GM12878 (cell line): ENCODE measurements around the gene SCTR. TPM values are rescaled to one million over a fixed set of nuclear protein-coding genes. Genes with fewer than 3 reads are reported as not detected.

Source experiments
- ATAC-seq: fragments of 200-7000 bp; cut with Tn5 transposase; 3 replicates; pipeline ENCODE4 v1.9.1; 2020; ENCODE audit warnings: mild to moderate bottlenecking, moderate library complexity
- BruUV-seq: library from RNA; stranded (reverse); fragments of 400-500 nt; replicated peaks from 2 replicates; lab custom pipeline; 2021; lab: Mats Ljungman, UMichigan
- CTCF ChIA-PET: fragments of 300-600 bp; sonication (Branson Sonifier 250); formaldehyde crosslinking; extraction: SDS; loops from one replicate; lab custom pipeline; 2021; ENCODE audit warnings: inconsistent platforms; lab: Yijun Ruan, JAX
- POLR2A ChIA-PET: fragments of 350-600 bp; formaldehyde crosslinking; extraction: SDS; loops from one replicate; lab custom pipeline; 2021; ENCODE audit warnings: inconsistent platforms; lab: Charles Lee
- RAD21 ChIA-PET: fragments of 300-600 bp; sonication (Branson Sonifier 250); formaldehyde crosslinking; loops from one replicate; lab custom pipeline; 2023; ENCODE audit warnings: antibody characterized with exemption; ENCODE audit not compliant: unreplicated experiment; lab: Charles Lee
- SMC1A ChIA-PET: fragments of 300-600 bp; sonication (Branson Sonifier 250); formaldehyde crosslinking; loops from one replicate; lab custom pipeline; 2023; ENCODE audit not compliant: unreplicated experiment, uncharacterized antibody; lab: Charles Lee
- DNase-seq: peaks from one replicate; pipeline ENCODE4 v3.0.0-alpha.2; 2011; ENCODE audit warnings: low read depth, low spot score
- FAIRE-seq: peaks from 3 replicates; lab custom pipeline; 2011; peaks lifted over from hg19 to GRCh38; lab: Jason Lieb, UNC
- H2AFZ ChIP-seq: 2 replicates; pipeline ENCODE4 v1.6.0; 2011; ENCODE audit warnings: low read depth, low read length, control low read depth; ENCODE audit not compliant: control insufficient read depth
- H3K27ac ChIP-seq: 2 replicates; pipeline ENCODE4 v1.5.1; 2011; ENCODE audit warnings: control low read depth; ENCODE audit not compliant: control insufficient read depth, insufficient read depth
- H3K27me3 ChIP-seq, 2 experiments: replicated peaks in 1 of 2; 2 replicates each; pipeline versions ENCODE4 v1.6.0 to v1.6.1; 2011; ENCODE audit warnings: low read length in 1 of 2; ENCODE audit not compliant: control insufficient read depth in 2 of 2, insufficient read depth in 2 of 2
- H3K36me3 ChIP-seq, 2 experiments: 2 replicates each; pipeline ENCODE4 v1.5.1; 2011; ENCODE audit warnings: low read length in 1 of 2; ENCODE audit not compliant: control insufficient read depth in 2 of 2, insufficient read depth in 2 of 2
- H3K4me1 ChIP-seq: 2 replicates; pipeline ENCODE4 v1.6.1; 2011; ENCODE audit warnings: mild to moderate bottlenecking, low read length, moderate library complexity, mixed read lengths; ENCODE audit not compliant: control insufficient read depth, insufficient read depth
- H3K4me2 ChIP-seq: 2 replicates; pipeline ENCODE4 v1.6.0; 2011; ENCODE audit warnings: control low read depth; ENCODE audit not compliant: control insufficient read depth, insufficient read depth
- H3K4me3 ChIP-seq: fragments of 200-600 bp; sonication (generic); 2 replicates; pipeline ENCODE4 v1.5.1; 2016
- H3K79me2 ChIP-seq: 2 replicates; pipeline ENCODE4 v1.6.0; 2011; ENCODE audit warnings: low read length; ENCODE audit not compliant: control insufficient read depth, insufficient read depth
- H3K9ac ChIP-seq: 2 replicates; pipeline ENCODE4 v1.8.0; 2011; ENCODE audit warnings: low read length, control low read depth, mixed read lengths; ENCODE audit not compliant: control insufficient read depth, insufficient read depth
- H3K9me3 ChIP-seq: replicated peaks from 3 replicates; pipeline ENCODE4 v1.5.1; 2011; ENCODE audit warnings: mild to moderate bottlenecking, low read length; ENCODE audit not compliant: control insufficient read depth, insufficient read depth
- H4K20me1 ChIP-seq: 2 replicates; pipeline ENCODE4 v1.6.0; 2011; ENCODE audit not compliant: control insufficient read depth, insufficient read depth
- ATF7 ChIP-seq: fragments of 450-650 bp; IDR thresholded peaks from 2 replicates; pipeline ENCODE4 v1.6.1; 2016; ENCODE audit warnings: low read depth, mild to moderate bottlenecking
- FOXK2 ChIP-seq: fragments of 450-650 bp; IDR thresholded peaks from 2 replicates; pipeline ENCODE4 v1.6.1; 2017; ENCODE audit warnings: mild to moderate bottlenecking, moderate library complexity
- MTA3 ChIP-seq: IDR thresholded peaks from 2 replicates; pipeline ENCODE4 v1.6.1; 2012; ENCODE audit warnings: low read length, inconsistent platforms, borderline replicate concordance
- POLR2AphosphoS5 ChIP-seq: IDR thresholded peaks from 2 replicates; pipeline ENCODE4 v1.6.1; 2011; ENCODE audit warnings: mild to moderate bottlenecking, low read length, inconsistent platforms
- RELA ChIP-seq: fragments of 450-650 bp; IDR thresholded peaks from 2 replicates; pipeline ENCODE4 v1.8.0; 2014; ENCODE audit warnings: borderline replicate concordance; ENCODE audit not compliant: partially characterized antibody
- WRNIP1 ChIP-seq: IDR thresholded peaks from 2 replicates; pipeline ENCODE4 v1.6.1; 2011; ENCODE audit warnings: low read depth, low read length, improper control_type of control experiment, borderline replicate concordance
- WGBS: methylation state at CpG from one replicate; pipeline ENCODE4 v1.1.6; 2016; ENCODE audit warnings: low lambda C conversion rate; ENCODE audit not compliant: insufficient replicate concordance, insufficient coverage; ENCODE audit errors: missing lambda C conversion rate; 5-methylcytosine and 5-hydroxymethylcytosine counted together
- in situ Hi-C: fragments of 300-500 bp; cut with MboI; formaldehyde crosslinking; loops from 9 replicates; pipeline ENCODE4 v1.14.3; 2018; ENCODE audit warnings: mixed read lengths
- intact Hi-C: fragments of 100-400 bp; cut with micrococcal nuclease; formaldehyde crosslinking; loops from one replicate; pipeline ENCODE4 v1.14.2; 2022; ENCODE audit not compliant: unreplicated experiment
- polyA plus RNA-seq, 11 experiments: library from polyadenylated mRNA; depleted of rRNA in 4 of 11; unstranded in 6 of 11; stranded (reverse) in 5 of 11; fragments of >200 nt; fragmentation: Nextera tagmentation in 4 of 11; fragmentation: Illumina TruSeq in 1 of 11; extraction: Ambion mirVana in 4 of 11; extraction: Trizol in 1 of 11; gene quantifications; 1 replicate in 1 of 11; 2 replicates in 10 of 11; pipeline versions ENCODE4 v1.2.1 to v1.2.3, GENCODE V29; 2011 to 2016; ENCODE audit warnings: inconsistent platforms in 2 of 11, missing spikeins in 2 of 11, low read depth in 1 of 11
- total RNA-seq, 4 experiments: library from RNA; depleted of rRNA in 3 of 4; stranded (reverse); fragments of >200 nt in 3 of 4; fragmentation: Illumina TruSeq in 1 of 4; extraction: Trizol in 1 of 4; gene quantifications; 2 replicates each; pipeline versions ENCODE4 v1.2.1 to v1.2.3, GENCODE V29; 2013 to 2021
- TF ChIP-seq, protein P1 (sequence below): IDR thresholded peaks from 2 replicates; pipeline ENCODE4 v1.6.1; 2011; ENCODE audit warnings: borderline replicate concordance, low read depth, mild to moderate bottlenecking, moderate library complexity, mixed read lengths, low read length; ENCODE audit not compliant: insufficient read depth; ENCODE audit errors: extremely low read length
- TF ChIP-seq, protein P2 (sequence below): IDR thresholded peaks from 2 replicates; pipeline ENCODE4 v1.6.1; 2011; ENCODE audit warnings: low read depth, low read length, improper control_type of control experiment, borderline replicate concordance

Gene SCTR
- total and polyA plus RNA-seq, 10 of the 15 experiments (the other 5 are each of a cell fraction or from before 2014, with no cell fraction given), result 0.26 TPM; not detected in 9

DNA sequence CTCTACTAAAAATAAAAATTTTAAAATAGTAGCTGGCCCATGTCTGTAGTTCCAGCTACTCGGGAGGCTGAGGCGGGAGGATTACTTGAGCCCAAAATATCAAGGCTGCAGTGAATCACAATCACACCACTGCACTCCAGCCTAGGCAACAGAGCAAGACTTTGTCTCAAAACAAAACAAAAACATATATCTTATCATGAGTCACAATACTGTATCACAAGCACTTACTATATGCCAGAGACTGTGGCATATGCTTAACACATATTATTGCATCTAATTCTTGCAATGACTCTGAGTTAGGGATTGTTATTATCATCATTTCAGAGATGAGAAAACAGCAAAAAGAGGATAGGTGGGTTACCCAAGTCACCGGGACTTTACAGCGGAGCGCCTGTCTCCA, 122.2 kb downstream of the SCTR start:
- POLR2A ChIA-PET, result no interaction called here
- H3K36me3 ChIP-seq, result no peaks in the 10 kb centered on the region
- intact Hi-C loops, result no loop called here
- FAIRE-seq, result no peak
- no TSS peak for BruUV-seq
- TF ChIP-seq FOXK2, result no peak
- no peak for TF ChIP-seq POLR2AphosphoS5
- TF ChIP-seq, protein P1, sequence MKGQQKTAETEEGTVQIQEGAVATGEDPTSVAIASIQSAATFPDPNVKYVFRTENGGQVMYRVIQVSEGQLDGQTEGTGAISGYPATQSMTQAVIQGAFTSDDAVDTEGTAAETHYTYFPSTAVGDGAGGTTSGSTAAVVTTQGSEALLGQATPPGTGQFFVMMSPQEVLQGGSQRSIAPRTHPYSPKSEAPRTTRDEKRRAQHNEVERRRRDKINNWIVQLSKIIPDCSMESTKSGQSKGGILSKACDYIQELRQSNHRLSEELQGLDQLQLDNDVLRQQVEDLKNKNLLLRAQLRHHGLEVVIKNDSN, result no peak
- TF ChIP-seq MTA3, result no peak
- no peak for TF ChIP-seq WRNIP1
- no peak for TF ChIP-seq ATF7
- TF ChIP-seq RELA, result no peak
- TF ChIP-seq, protein P2, sequence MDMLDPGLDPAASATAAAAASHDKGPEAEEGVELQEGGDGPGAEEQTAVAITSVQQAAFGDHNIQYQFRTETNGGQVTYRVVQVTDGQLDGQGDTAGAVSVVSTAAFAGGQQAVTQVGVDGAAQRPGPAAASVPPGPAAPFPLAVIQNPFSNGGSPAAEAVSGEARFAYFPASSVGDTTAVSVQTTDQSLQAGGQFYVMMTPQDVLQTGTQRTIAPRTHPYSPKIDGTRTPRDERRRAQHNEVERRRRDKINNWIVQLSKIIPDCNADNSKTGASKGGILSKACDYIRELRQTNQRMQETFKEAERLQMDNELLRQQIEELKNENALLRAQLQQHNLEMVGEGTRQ, result no peak
- TF ChIP-seq, all 136 proteins: peak for 0
- Histone ChIP-seq H3K79me2 (no peaks in the 10 kb centered on the region), H3K4me3 (no peak overlapping the region), H3K4me1 (no peaks in the 10 kb centered on the region), H2AFZ (no peak overlapping the region), H3K9me3 (no peaks in the 10 kb centered on the region), H3K9ac (no peak overlapping the region), H3K27ac (no peak overlapping the region), H3K27me3 (no peaks in the 10 kb centered on the region), H4K20me1 (no peaks in the 10 kb centered on the region), H3K4me2 (no peak overlapping the region)
- RAD21 ChIA-PET, result no interaction called here
- in situ Hi-C loops, result no loop called here
- 53% methylated on average over 5 of the region's 5 CpGs for WGBS
- SMC1A ChIA-PET, result no interaction called here
- CTCF ChIA-PET, result interaction anchor here (10.3 kb wide), 1 partner anchor 76 kb away, joined by 187 read pairs; no protein-coding TSS in a partner anchor
- DNase-seq, result no peak
- no peak for ATAC-seq
